H9 (cell line): ENCODE measurements around the gene ZBTB44. TPM values are rescaled to one million over a fixed set of nuclear protein-coding genes. Genes with fewer than 3 reads are reported as not detected.

Experiments
- DNase-seq: peaks from one replicate; pipeline ENCODE4 v3.0.0-alpha.2; 2017
- H2AFZ ChIP-seq: one replicate; pipeline ENCODE4 v1.6.1; 2013; ENCODE audit warnings: mild to moderate bottlenecking, low read length, control low read depth, moderate library complexity
- H2AK5ac ChIP-seq: 2 replicates; pipeline ENCODE4 v1.6.1; 2013; ENCODE audit warnings: low read length, control low read depth, mixed read lengths; ENCODE audit not compliant: insufficient read length
- H2BK120ac ChIP-seq: one replicate; pipeline ENCODE4 v1.6.1; 2013; ENCODE audit warnings: low read depth, mild to moderate bottlenecking, low read length, control low read depth, inconsistent platforms; ENCODE audit not compliant: poor library complexity, severe bottlenecking
- H2BK12ac ChIP-seq: 2 replicates; pipeline ENCODE4 v1.6.1; 2013; ENCODE audit warnings: low read length, control low read depth, mixed read lengths, low read depth; ENCODE audit not compliant: insufficient read length
- H2BK15ac ChIP-seq: 2 replicates; pipeline ENCODE4 v1.6.1; 2013; ENCODE audit warnings: low read depth, low read length, control low read depth
- H2BK20ac ChIP-seq: one replicate; pipeline ENCODE4 v1.6.1; 2013; ENCODE audit warnings: low read depth, mild to moderate bottlenecking, low read length, control low read depth, inconsistent platforms; ENCODE audit not compliant: poor library complexity, severe bottlenecking
- H2BK5ac ChIP-seq: 2 replicates; pipeline ENCODE4 v1.6.1; 2013; ENCODE audit warnings: low read length, control low read depth, mixed read lengths; ENCODE audit not compliant: insufficient read length
- H3K14ac ChIP-seq: 2 replicates; pipeline ENCODE4 v1.6.1; 2013; ENCODE audit warnings: low read length, control low read depth; ENCODE audit not compliant: insufficient read depth
- H3K18ac ChIP-seq: 2 replicates; pipeline ENCODE4 v1.6.1; 2013; ENCODE audit warnings: low read depth, mild to moderate bottlenecking, mixed read lengths, low read length, control low read depth; ENCODE audit not compliant: insufficient read length
- H3K23ac ChIP-seq: 2 replicates; pipeline ENCODE4 v1.6.1; 2013; ENCODE audit warnings: low read length, control low read depth, mixed read lengths, low read depth; ENCODE audit not compliant: insufficient read length
- H3K23me2 ChIP-seq: 2 replicates; pipeline ENCODE4 v1.6.1; 2013; ENCODE audit warnings: low read depth, mild to moderate bottlenecking, mixed read lengths, low read length, control low read depth; ENCODE audit not compliant: insufficient read length, poor library complexity, severe bottlenecking
- H3K27ac ChIP-seq: 2 replicates; pipeline ENCODE4 v1.5.1; 2013; ENCODE audit warnings: low read length, control low read depth, mixed read lengths, low read depth; ENCODE audit not compliant: insufficient read length
- H3K27me3 ChIP-seq: 2 replicates; pipeline ENCODE4 v1.6.1; 2013; ENCODE audit warnings: low read length, control low read depth, inconsistent platforms; ENCODE audit not compliant: insufficient read depth
- H3K4ac ChIP-seq: 2 replicates; pipeline ENCODE4 v1.6.1; 2013; ENCODE audit warnings: low read depth, mild to moderate bottlenecking, control low read depth, inconsistent platforms, low read length, moderate library complexity
- H3K4me1 ChIP-seq: 2 replicates; pipeline ENCODE4 v1.6.1; 2013; ENCODE audit warnings: low read length, control low read depth, inconsistent platforms; ENCODE audit not compliant: insufficient read depth
- H3K4me2 ChIP-seq: 2 replicates; pipeline ENCODE4 v1.6.1; 2013; ENCODE audit warnings: low read length, control low read depth, mixed read lengths; ENCODE audit not compliant: insufficient read length, insufficient read depth
- H3K56ac ChIP-seq: 2 replicates; pipeline ENCODE4 v1.6.1; 2013; ENCODE audit warnings: low read depth, mild to moderate bottlenecking, mixed read lengths, low read length, control low read depth; ENCODE audit not compliant: insufficient read length
- H3K79me1 ChIP-seq: 2 replicates; pipeline ENCODE4 v1.6.1; 2013; ENCODE audit warnings: low read depth, mild to moderate bottlenecking, moderate library complexity, low read length, control low read depth, inconsistent platforms; ENCODE audit not compliant: insufficient read depth, poor library complexity, severe bottlenecking
- H3K79me2 ChIP-seq: 2 replicates; pipeline ENCODE4 v1.6.1; 2013; ENCODE audit warnings: low read length, control low read depth, inconsistent platforms; ENCODE audit not compliant: insufficient read depth
- H3K9ac ChIP-seq: 2 replicates; pipeline ENCODE4 v1.6.1; 2013; ENCODE audit warnings: low read length, control low read depth, mixed read lengths; ENCODE audit not compliant: insufficient read length; ENCODE audit errors: extremely low read depth
- H3K9me3 ChIP-seq: one replicate; pipeline ENCODE4 v1.6.1; 2013; ENCODE audit warnings: low read depth, low read length, inconsistent platforms; ENCODE audit not compliant: control insufficient read depth
- H3T11ph ChIP-seq: one replicate; pipeline ENCODE4 v1.6.1; 2013; ENCODE audit warnings: mild to moderate bottlenecking, low read length, control low read depth, inconsistent platforms
- H4K20me1 ChIP-seq: one replicate; pipeline ENCODE4 v1.6.1; 2013; ENCODE audit not compliant: control insufficient read depth, insufficient read length, insufficient read depth
- H4K5ac ChIP-seq: 2 replicates; pipeline ENCODE4 v1.6.1; 2013; ENCODE audit warnings: low read depth, mild to moderate bottlenecking, mixed read lengths, low read length, control low read depth; ENCODE audit not compliant: insufficient read length
- H4K8ac ChIP-seq: replicated peaks from 2 replicates; pipeline ENCODE4 v1.6.1; 2013; ENCODE audit warnings: low read length, control low read depth, mixed read lengths, low read depth; ENCODE audit not compliant: insufficient read length
- H4K91ac ChIP-seq: 2 replicates; pipeline ENCODE4 v1.6.1; 2013; ENCODE audit warnings: low read depth, mild to moderate bottlenecking, moderate library complexity, mixed read lengths, low read length, control low read depth; ENCODE audit not compliant: insufficient read length
- H3K27ac Mint-ChIP-seq, 3 experiments: 2 replicates in 2 of 3; 3 replicates in 1 of 3; pipeline ENCODE4 v1.8.0; 2020 to 2021; ENCODE audit warnings: mixed read lengths in 3 of 3, mild to moderate bottlenecking in 1 of 3, moderate library complexity in 1 of 3
- H3K27me3 Mint-ChIP-seq: 2 replicates; pipeline ENCODE4 v1.8.0; 2021; ENCODE audit warnings: low read depth, mild to moderate bottlenecking, moderate library complexity, mixed read lengths
- H3K36me3 Mint-ChIP-seq, 3 experiments: 2 replicates in 2 of 3; 3 replicates in 1 of 3; pipeline ENCODE4 v1.8.0; 2020 to 2021; ENCODE audit warnings: low read depth in 3 of 3, mixed read lengths in 3 of 3; ENCODE audit not compliant: insufficient read depth in 1 of 3
- H3K4me1 Mint-ChIP-seq, 2 experiments: 2 replicates each; pipeline ENCODE4 v1.8.0; 2020; ENCODE audit warnings: mixed read lengths in 2 of 2
- H3K4me3 Mint-ChIP-seq, 2 experiments: 2 replicates in 1 of 2; 3 replicates in 1 of 2; pipeline ENCODE4 v1.8.0; 2020 to 2021; ENCODE audit warnings: mild to moderate bottlenecking in 2 of 2, mixed read lengths in 2 of 2, moderate library complexity in 1 of 2
- H3K9me3 Mint-ChIP-seq, 2 experiments: 2 replicates in 1 of 2; 3 replicates in 1 of 2; pipeline ENCODE4 v1.8.0; 2020; ENCODE audit warnings: mild to moderate bottlenecking in 2 of 2, mixed read lengths in 2 of 2, moderate library complexity in 1 of 2
- CTCF ChIP-seq: fragments of 200-600 bp; sonication (generic); conservative IDR thresholded peaks from 3 replicates; pipeline ENCODE4 v1.8.0; 2021; ENCODE audit warnings: antibody characterized with exemption, mild to moderate bottlenecking
- WGBS: extraction: QIAGEN DNeasy Blood & Tissue Kit; methylation state at CpG from one replicate; pipeline ENCODE4 v1.1.7; 2013; ENCODE audit warnings: missing lambda C conversion rate, low lambda C conversion rate, mixed read lengths; ENCODE audit not compliant: insufficient read length; ENCODE audit errors: extremely low coverage; 5-methylcytosine and 5-hydroxymethylcytosine counted together
- total RNA-seq: library from RNA; stranded (reverse); gene quantifications from 2 replicates; pipeline ENCODE4 v1.2.1, GENCODE V29; 2021

Gene ZBTB44
- total RNA-seq, 1 experiment from 2014 or later, result 67.7 TPM

- no peaks in the 10 kb centered on the region for H3K9me3 ChIP-seq
- no peak overlapping the region for H3T11ph ChIP-seq
- no peak overlapping the region for H4K91ac ChIP-seq
- H2BK20ac ChIP-seq, result no peak overlapping the region
- no peaks in the 10 kb centered on the region for H3K79me1 ChIP-seq
- H3K4me2 ChIP-seq, result no peak overlapping the region
- no peak overlapping the region for H3K4ac ChIP-seq
- no peak overlapping the region for H3K23ac ChIP-seq
- Mint-ChIP-seq H3K9me3 (peaks cover 0 to 18% of the 10 kb centered on the region in 2 experiments; a peak in 3 of 5 replicates), H3K27me3 (no peaks in the 10 kb centered on the region; the same call in 1 of the 2 replicates), H3K4me3 (no peak overlapping the region), H3K4me1 (peaks cover 6 to 12% of the 10 kb centered on the region in 2 experiments; a peak in 3 of 4 replicates), H3K27ac (no peak overlapping the region), H3K36me3 (peaks cover 48 to 61% (median 50%) of the 10 kb centered on the region in 3 experiments)
- H3K27ac ChIP-seq, result no peak overlapping the region
- no peaks in the 10 kb centered on the region for H3K27me3 ChIP-seq
- H2BK5ac ChIP-seq, result no peak overlapping the region
- peaks cover 7% of the 10 kb centered on the region; the same call in 1 of the 2 replicates for H3K79me2 ChIP-seq
- H2BK120ac ChIP-seq, result no peak overlapping the region
- no peak overlapping the region for H3K9ac ChIP-seq
- H2BK12ac ChIP-seq, result no peak overlapping the region
- no peak overlapping the region for H2AFZ ChIP-seq
- H3K23me2 ChIP-seq, result no peaks in the 10 kb centered on the region
- H3K18ac ChIP-seq, result no peak overlapping the region
- no peak overlapping the region for H4K8ac ChIP-seq
- WGBS, result no CpG with 5 or more reads among the region's 6 CpGs
- no peak overlapping the region for H2AK5ac ChIP-seq
- H3K14ac ChIP-seq, result no peak overlapping the region
- no peak overlapping the region for H3K56ac ChIP-seq
- no peak for DNase-seq
- no peak overlapping the region for H2BK15ac ChIP-seq
- H4K20me1 ChIP-seq, result no peaks in the 10 kb centered on the region
- H4K5ac ChIP-seq, result no peak overlapping the region
- no peak for TF ChIP-seq CTCF
- H3K4me1 ChIP-seq, result peaks cover 3% of the 10 kb centered on the region; the same call in 1 of the 2 replicates
These were observed 54.0 kb downstream of the ZBTB44 start for GRCh38 chr11:130260742-130261141.
